ENCODE results near the gene SCEL.

DNA sequence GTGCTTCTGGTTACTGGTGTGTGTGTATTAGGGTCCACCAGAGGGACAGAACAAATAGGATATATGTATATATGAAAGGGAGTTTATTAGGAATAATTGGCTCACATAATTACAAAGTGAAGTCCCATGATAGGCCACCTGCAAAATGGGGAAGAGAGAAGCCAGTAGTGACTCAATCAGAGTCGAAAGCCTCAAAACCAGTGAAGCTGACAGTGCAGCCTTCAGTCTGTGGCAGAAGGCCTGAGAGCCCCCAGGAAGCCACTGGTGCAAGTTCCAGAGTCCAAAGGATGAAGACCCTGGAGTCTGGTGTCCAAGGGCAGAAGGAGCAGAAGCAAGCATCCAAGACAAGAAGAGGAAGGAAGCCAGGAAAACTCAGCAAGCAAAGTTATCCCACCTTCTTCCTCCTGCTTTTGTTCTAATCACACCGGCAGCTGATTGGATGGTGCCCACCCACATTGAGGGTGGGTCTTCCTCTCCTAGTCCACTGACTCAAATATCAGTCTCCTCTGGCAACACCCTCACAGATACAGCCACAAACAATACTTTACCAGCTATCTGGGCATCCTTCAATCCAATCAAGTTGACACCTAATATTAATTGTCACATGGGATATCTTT is 21.7 kb upstream of the SCEL start:
- TF ChIP-seq, protein P1, sequence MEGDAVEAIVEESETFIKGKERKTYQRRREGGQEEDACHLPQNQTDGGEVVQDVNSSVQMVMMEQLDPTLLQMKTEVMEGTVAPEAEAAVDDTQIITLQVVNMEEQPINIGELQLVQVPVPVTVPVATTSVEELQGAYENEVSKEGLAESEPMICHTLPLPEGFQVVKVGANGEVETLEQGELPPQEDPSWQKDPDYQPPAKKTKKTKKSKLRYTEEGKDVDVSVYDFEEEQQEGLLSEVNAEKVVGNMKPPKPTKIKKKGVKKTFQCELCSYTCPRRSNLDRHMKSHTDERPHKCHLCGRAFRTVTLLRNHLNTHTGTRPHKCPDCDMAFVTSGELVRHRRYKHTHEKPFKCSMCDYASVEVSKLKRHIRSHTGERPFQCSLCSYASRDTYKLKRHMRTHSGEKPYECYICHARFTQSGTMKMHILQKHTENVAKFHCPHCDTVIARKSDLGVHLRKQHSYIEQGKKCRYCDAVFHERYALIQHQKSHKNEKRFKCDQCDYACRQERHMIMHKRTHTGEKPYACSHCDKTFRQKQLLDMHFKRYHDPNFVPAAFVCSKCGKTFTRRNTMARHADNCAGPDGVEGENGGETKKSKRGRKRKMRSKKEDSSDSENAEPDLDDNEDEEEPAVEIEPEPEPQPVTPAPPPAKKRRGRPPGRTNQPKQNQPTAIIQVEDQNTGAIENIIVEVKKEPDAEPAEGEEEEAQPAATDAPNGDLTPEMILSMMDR (conservative IDR thresholded peaks at IDR 0.05) = no peak
- no peak for TF ChIP-seq ZFX (IDR thresholded peaks at IDR 0.05)
